Placental epithelial cell (primary cell): ENCODE results near the gene MTMR12. TPM values are rescaled to one million over a fixed set of nuclear protein-coding genes. Genes with fewer than 3 reads are reported as not detected.
A peak's percentile ranks its signal among the peaks of the same experiment; 100 is the strongest.

Experiments
- small RNA-seq: library from RNA; depleted of rRNA; stranded (forward); fragments of <200 nt; gene quantifications from one replicate; pipeline ENCODE3, GENCODE V24; 2012
- total RNA-seq: library from RNA; depleted of rRNA; stranded (reverse); fragments of >200 nt; gene quantifications from 2 replicates; pipeline ENCODE4 v1.2.3, GENCODE V29; 2012

MTMR12 gene, protein sequence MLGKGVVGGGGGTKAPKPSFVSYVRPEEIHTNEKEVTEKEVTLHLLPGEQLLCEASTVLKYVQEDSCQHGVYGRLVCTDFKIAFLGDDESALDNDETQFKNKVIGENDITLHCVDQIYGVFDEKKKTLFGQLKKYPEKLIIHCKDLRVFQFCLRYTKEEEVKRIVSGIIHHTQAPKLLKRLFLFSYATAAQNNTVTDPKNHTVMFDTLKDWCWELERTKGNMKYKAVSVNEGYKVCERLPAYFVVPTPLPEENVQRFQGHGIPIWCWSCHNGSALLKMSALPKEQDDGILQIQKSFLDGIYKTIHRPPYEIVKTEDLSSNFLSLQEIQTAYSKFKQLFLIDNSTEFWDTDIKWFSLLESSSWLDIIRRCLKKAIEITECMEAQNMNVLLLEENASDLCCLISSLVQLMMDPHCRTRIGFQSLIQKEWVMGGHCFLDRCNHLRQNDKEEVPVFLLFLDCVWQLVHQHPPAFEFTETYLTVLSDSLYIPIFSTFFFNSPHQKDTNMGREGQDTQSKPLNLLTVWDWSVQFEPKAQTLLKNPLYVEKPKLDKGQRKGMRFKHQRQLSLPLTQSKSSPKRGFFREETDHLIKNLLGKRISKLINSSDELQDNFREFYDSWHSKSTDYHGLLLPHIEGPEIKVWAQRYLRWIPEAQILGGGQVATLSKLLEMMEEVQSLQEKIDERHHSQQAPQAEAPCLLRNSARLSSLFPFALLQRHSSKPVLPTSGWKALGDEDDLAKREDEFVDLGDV
- 12.4 and 12.6 TPM in 2 replicates for total RNA-seq

DNA sequence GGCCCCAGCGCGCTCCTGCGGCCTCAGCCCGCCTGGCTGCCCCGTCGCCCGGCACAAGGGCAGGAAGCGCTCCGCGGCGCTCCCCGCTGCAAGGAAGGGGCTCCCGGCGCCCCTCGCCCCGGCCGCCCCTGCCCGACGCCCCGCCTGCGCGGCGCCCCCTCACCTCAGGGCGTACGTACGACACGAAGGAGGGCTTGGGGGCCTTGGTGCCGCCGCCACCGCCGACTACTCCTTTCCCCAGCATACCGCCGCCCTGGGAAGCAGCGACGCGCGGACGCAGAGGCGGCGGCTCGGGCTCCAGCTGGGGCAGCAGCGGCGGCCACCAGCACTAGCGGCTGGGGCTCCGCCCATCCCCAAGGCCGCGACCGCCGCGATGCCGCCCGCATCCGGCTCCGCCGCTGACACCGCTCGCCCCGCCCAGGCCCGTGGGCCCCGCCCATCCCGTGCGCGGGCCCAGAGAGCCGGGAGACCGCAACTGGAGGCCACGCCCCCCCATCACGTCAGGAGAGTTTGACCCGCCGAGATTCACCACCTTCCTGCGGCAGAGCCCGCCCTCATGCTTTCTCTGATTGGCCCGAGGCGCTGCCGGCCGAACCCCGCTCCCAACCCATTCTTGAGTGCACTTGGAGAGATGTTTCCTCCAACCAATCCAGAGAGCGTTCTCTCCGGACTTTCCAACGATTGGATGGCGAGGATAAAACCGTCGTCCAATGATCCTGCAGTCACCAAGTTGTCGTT lies at the start of gene MTMR12:
MTMR12 (minus strand) TSS at position 345 of the 738 bp plus-strand sequence; CDS start at position 244, 101 bp downstream.

Small RNAs within 50 kb of the gene (small RNA-seq; reads per million reads assigned to genes)
- gene RNU6-1079P: 0.58 reads per million, percentile 34 among the genes with 10 or more reads in this experiment
- gene RNU6-378P: 1.6 reads per million, percentile 73 among the genes with 10 or more reads in this experiment

Other genes with a start within 250 kb of the MTMR12 start
- 47.9 and 82.2 TPM in 2 replicates for gene GOLPH3, start 138.6 kb downstream of the MTMR12 start, total RNA-seq
- 86.0 and 104 TPM in 2 replicates for gene ZFR, start 131.8 kb upstream of the MTMR12 start, total RNA-seq